Esophagus muscularis mucosa (tissue), 4 donors: ENCODE data around the gene GFRA1.

Source experiments
- CTCF ChIP-seq, 3 experiments: fragments of 200-600 bp in 2 of 3; fragments of 450-650 bp in 1 of 3; sonication (generic) in 2 of 3; IDR thresholded peaks; one replicate each; pipeline ENCODE4 v1.5.1; 2017 to 2019; ENCODE audit warnings: antibody characterized with exemption in 3 of 3, mild to moderate bottlenecking in 2 of 3, moderate library complexity in 1 of 3
- EP300 ChIP-seq: sonication (generic); formaldehyde crosslinking; IDR thresholded peaks from one replicate; pipeline ENCODE4 v1.6.1; 2017; ENCODE audit warnings: antibody characterized with exemption
- POLR2A ChIP-seq: fragments of 450-650 bp; IDR thresholded peaks from one replicate; pipeline ENCODE4 v1.6.1; 2017; ENCODE audit warnings: antibody characterized with exemption, moderate library complexity, mild to moderate bottlenecking, low read depth
- POLR2AphosphoS5 ChIP-seq, 2 donors: sonication (generic); formaldehyde crosslinking; IDR thresholded peaks; one replicate each; pipeline ENCODE4 v1.6.1; 2017; ENCODE audit warnings: antibody characterized with exemption in 2 of 2

- TF ChIP-seq POLR2A (no peak), CTCF (IDR thresholded peaks at IDR 0.05) (no peak), EP300 (no peak), POLR2AphosphoS5 (IDR thresholded peaks at IDR 0.05) (no peak)
These were observed 159.1 kb downstream of the GFRA1 start for GRCh38 chr10:116113721-116114501.
